PC-3 (cell line): ENCODE data around the gene MCU. TPM values are rescaled to one million over a fixed set of nuclear protein-coding genes. Genes with fewer than 3 reads are reported as not detected.
A peak's percentile ranks its signal among the peaks of the same experiment; 100 is the strongest.

Experiments
- ATAC-seq: fragments of 200-7000 bp; cut with Tn5 transposase; 2 replicates; pipeline ENCODE4 v1.9.1; 2020; ENCODE audit warnings: mild to moderate bottlenecking, moderate library complexity
- BruUV-seq: library from RNA; stranded (reverse); fragments of 400-500 nt; replicated peaks from 2 replicates; lab custom pipeline; 2021; lab: Mats Ljungman, UMichigan
- CTCF ChIA-PET: fragments of 300-600 bp; sonication (Branson Sonifier 250); formaldehyde crosslinking; loops from one replicate; lab custom pipeline; 2022; ENCODE audit warnings: antibody characterized with exemption; lab: Charles Lee
- POLR2A ChIA-PET: fragments of 300-600 bp; sonication (Branson Sonifier 250); formaldehyde crosslinking; loops from one replicate; lab custom pipeline; 2022; ENCODE audit warnings: antibody characterized with exemption; ENCODE audit not compliant: unreplicated experiment; lab: Charles Lee
- DNase-seq: peaks from one replicate; pipeline ENCODE4 v3.0.0-alpha.2; 2015
- H2AFZ ChIP-seq: fragments of 300-600 bp; sonication (generic); 2 replicates; pipeline ENCODE4 v1.6.0; 2016; ENCODE audit warnings: antibody characterized with exemption, low read length
- H3F3A ChIP-seq: fragments of 300-600 bp; sonication (generic); one replicate; pipeline ENCODE4 v1.6.0; 2017; ENCODE audit warnings: antibody characterized with exemption, low read length, control low read depth, mild to moderate bottlenecking; ENCODE audit not compliant: unreplicated experiment
- H3K27ac ChIP-seq: fragments of 300-600 bp; sonication (generic); 2 replicates; pipeline ENCODE4 v1.5.1; 2016; ENCODE audit warnings: mild to moderate bottlenecking, low read length
- H3K27me3 ChIP-seq: fragments of 300-600 bp; sonication (generic); 2 replicates; pipeline ENCODE4 v1.6.1; 2016; ENCODE audit warnings: low read length, mixed read lengths
- H3K36me3 ChIP-seq: fragments of 300-600 bp; sonication (generic); 2 replicates; pipeline ENCODE4 v1.6.1; 2016; ENCODE audit warnings: low read depth, mixed run types, low read length, mixed read lengths
- H3K4me1 ChIP-seq: fragments of 300-600 bp; sonication (generic); 2 replicates; pipeline ENCODE4 v1.5.1; 2016; ENCODE audit warnings: low read length; ENCODE audit not compliant: insufficient read depth
- H3K4me2 ChIP-seq: fragments of 300-600 bp; sonication (generic); 2 replicates; pipeline ENCODE4 v1.6.0; 2016; ENCODE audit warnings: low read length
- H3K4me3 ChIP-seq: fragments of 300-600 bp; sonication (generic); 2 replicates; pipeline ENCODE4 v1.5.1; 2016; ENCODE audit warnings: mild to moderate bottlenecking, low read length, mixed read lengths
- H3K79me2 ChIP-seq: fragments of 300-600 bp; sonication (generic); 2 replicates; pipeline ENCODE4 v1.6.1; 2017; ENCODE audit warnings: low read length, mixed read lengths
- H3K9ac ChIP-seq: fragments of 300-600 bp; sonication (generic); 2 replicates; pipeline ENCODE4 v1.6.0; 2016; ENCODE audit warnings: mild to moderate bottlenecking, low read length
- H3K9me2 ChIP-seq: fragments of 300-600 bp; sonication (generic); replicated peaks from 2 replicates; pipeline ENCODE4 v1.6.1; 2016; ENCODE audit warnings: mixed run types, low read length, mixed read lengths
- H3K9me3 ChIP-seq: fragments of 300-600 bp; sonication (generic); 2 replicates; pipeline ENCODE4 v1.6.1; 2016; ENCODE audit warnings: low read length, mixed read lengths
- H4K20me1 ChIP-seq: fragments of 300-600 bp; sonication (generic); 2 replicates; pipeline ENCODE4 v1.6.1; 2016; ENCODE audit warnings: low read length, mixed read lengths
- CTCF ChIP-seq: fragments of 300-600 bp; sonication (generic); conservative IDR thresholded peaks from 2 replicates; pipeline ENCODE4 v1.5.1; 2017; ENCODE audit warnings: antibody characterized with exemption, low read depth, mild to moderate bottlenecking, low read length
- EZH2 ChIP-seq: fragments of 300-600 bp; sonication (generic); IDR thresholded peaks from one replicate; pipeline ENCODE4 v1.6.1; 2017; ENCODE audit warnings: antibody characterized with exemption, mild to moderate bottlenecking, low read length; ENCODE audit not compliant: unreplicated experiment
- EZH2phosphoT487 ChIP-seq: fragments of 300-600 bp; sonication (generic); IDR thresholded peaks from 2 replicates; pipeline ENCODE4 v1.6.1; 2018; ENCODE audit warnings: mild to moderate bottlenecking, antibody characterized with exemption, low read length, borderline replicate concordance
- intact Hi-C: fragments of 100-400 bp; cut with micrococcal nuclease; formaldehyde crosslinking; loops from 2 replicates; pipeline ENCODE4 v1.9.0; 2023
- total RNA-seq: library from RNA; depleted of rRNA; stranded (reverse); fragments of >200 nt; gene quantifications from 2 replicates; pipeline ENCODE4 v1.2.3, GENCODE V29; 2014

MCU gene
- total RNA-seq, 1 experiment from 2014 or later = 21.5 TPM

DNA sequence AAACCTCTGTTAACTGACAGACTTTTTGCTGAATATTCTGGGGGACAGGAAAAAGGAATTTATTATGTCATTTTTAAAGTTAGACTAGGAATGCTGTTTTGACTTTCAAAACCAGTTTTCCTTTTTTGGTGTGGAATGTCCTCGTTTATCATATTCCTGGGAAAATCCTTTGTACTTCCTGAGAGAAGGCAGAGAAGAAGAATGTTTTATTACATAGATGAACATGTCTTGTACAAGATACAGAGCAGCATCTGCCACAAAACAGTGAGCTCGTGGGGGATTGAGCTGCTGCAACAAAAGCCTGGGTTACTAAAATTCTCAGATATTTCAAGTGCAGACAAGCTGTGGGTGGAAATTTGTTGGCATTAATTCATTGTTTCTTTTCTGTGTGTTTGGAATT, 20.2 kb downstream of the MCU start:
- no peak overlapping the region for H3K27ac ChIP-seq
- no peak overlapping the region for H3K4me3 ChIP-seq
- H3K9me2 ChIP-seq = no peaks in the 10 kb centered on the region
- intact Hi-C loops = no loop called here
- no TSS peak for BruUV-seq
- H3F3A ChIP-seq = no peaks in the 10 kb centered on the region
- DNase-seq (no peak), ATAC-seq (no peak)
- peaks cover 36% of the 10 kb centered on the region for H3K79me2 ChIP-seq
- ChIA-PET CTCF (interaction anchor here (0.6 kb wide), 1 partner anchor 143 kb away, joined by 7 read pairs; no protein-coding TSS in a partner anchor), POLR2A (no interaction called here)
- H3K4me1 ChIP-seq = no peaks in the 10 kb centered on the region
- TF ChIP-seq CTCF = no peak
- TF ChIP-seq EZH2 = no peak
- no peak for TF ChIP-seq EZH2phosphoT487
- H3K36me3 ChIP-seq = no peaks in the 10 kb centered on the region
- H4K20me1 ChIP-seq = no peaks in the 10 kb centered on the region
- H3K4me2 ChIP-seq = no peak overlapping the region
- no peaks in the 10 kb centered on the region for H3K9me3 ChIP-seq
- H2AFZ ChIP-seq = no peak overlapping the region
- H3K27me3 ChIP-seq = no peaks in the 10 kb centered on the region
- H3K9ac ChIP-seq = no peak overlapping the region

- intact Hi-C loops = no loop called here
- peak; percentile 45 for DNase-seq
Observed at GRCh38 chr10:72719941-72720592, 28.1 kb downstream of the MCU start.

More at GRCh38 chr10:72719941-72720592, 28.1 kb downstream of the MCU start:
- no peak overlapping the region for H2AFZ ChIP-seq
- H3K79me2 ChIP-seq = no peaks in the 10 kb centered on the region
- H3K36me3 ChIP-seq = no peaks in the 10 kb centered on the region; the same call in 1 of the 2 replicates
- no peak overlapping the region for H3K9ac ChIP-seq
- ChIA-PET CTCF (no interaction called here), POLR2A (no interaction called here)
- no peaks in the 10 kb centered on the region for H3K9me2 ChIP-seq
- no peaks in the 10 kb centered on the region for H3K9me3 ChIP-seq
- H3K4me3 ChIP-seq = no peak overlapping the region
- TF ChIP-seq EZH2phosphoT487 = no peak
- TF ChIP-seq EZH2 = no peak
- TF ChIP-seq CTCF = no peak
- H4K20me1 ChIP-seq = no peaks in the 10 kb centered on the region
- no peak overlapping the region for H3K27ac ChIP-seq
- BruUV-seq = no TSS peak
- no peak for ATAC-seq
- H3K4me1 ChIP-seq = peaks cover 7% of the 10 kb centered on the region; the same call in 1 of the 2 replicates
- no peaks in the 10 kb centered on the region for H3K27me3 ChIP-seq
- no peak overlapping the region for H3K4me2 ChIP-seq
- no peaks in the 10 kb centered on the region for H3F3A ChIP-seq
